Measurements from ENCODE around the gene ACP6.
"Not testable (repeated sequence)": the region's sequence is repeated elsewhere in the genome, so short reads cannot be mapped to it uniquely, and the experiment has no call there.

ACP6 gene
- 7.7 to 22.9 reads per million in 2 donors for total RNA-seq

DNA sequence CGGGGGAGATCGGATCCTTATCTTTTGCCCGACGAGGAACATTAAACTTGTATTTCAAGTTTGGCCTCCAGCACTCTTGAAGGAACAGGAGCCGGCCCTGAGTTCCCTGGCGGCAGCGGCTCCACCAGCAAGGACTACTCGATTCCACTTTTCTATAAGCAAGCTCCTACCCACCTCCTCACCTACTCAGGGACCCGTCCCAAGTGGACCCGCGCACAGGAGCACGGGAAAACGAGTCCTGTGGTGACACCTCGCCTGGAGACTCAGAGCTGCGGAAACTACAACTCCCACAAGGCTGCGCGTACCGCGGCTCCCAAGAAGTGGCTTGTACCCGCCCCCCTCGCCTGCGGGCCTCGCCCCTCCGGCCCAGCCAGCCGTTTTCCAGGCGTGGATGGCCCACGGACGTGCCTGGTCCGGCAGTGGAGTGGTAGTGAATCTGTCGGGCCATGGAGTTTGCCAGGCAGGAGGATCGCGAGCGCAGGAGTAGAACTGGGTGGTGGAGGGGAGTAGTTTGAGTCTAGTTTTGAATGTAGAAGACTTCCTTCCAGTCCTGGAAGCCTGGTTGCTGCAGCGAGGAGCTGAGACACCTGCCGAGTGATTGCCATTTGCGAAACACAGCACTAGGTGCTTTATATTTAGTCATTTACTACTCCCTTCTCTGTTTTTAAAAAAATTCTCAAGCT is at the start of gene ACP6:
Gene ACP6, minus strand, starts transcription at position 206 of the 683 bp plus-strand sequence. CDS start 476 bp downstream, outside the sequence.
- peak; percentile 74 for DNase-seq

DNA sequence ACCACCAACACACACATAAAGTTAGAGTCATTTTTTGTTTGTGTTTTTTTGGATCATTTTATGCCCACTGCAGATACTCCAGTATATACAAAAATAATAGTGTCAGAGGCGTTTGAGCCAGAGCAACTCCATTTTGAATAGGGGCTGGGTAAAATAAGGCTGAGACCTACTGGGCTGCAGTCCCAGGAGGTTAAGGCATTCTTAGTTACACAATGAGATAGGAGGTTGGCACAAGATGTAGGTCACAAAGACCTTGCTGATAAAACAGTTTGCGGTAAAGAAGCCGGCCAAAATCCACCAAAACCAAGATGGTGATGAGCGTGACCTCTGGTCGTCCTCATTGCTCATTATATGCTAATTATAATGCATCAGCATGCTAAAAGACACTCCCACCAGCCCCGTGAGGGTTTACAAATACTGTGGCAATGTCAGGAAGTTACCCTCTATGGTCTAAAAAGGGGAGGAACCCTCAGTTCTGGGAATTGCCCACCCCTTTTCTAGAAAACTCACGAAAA is 49.4 kb upstream of the ACP6 start:
- no peak for DNase-seq

- no peak for DNase-seq
Observed at GRCh38 chr1:147719029-147719698, 48.8 kb upstream of the ACP6 start.

DNA sequence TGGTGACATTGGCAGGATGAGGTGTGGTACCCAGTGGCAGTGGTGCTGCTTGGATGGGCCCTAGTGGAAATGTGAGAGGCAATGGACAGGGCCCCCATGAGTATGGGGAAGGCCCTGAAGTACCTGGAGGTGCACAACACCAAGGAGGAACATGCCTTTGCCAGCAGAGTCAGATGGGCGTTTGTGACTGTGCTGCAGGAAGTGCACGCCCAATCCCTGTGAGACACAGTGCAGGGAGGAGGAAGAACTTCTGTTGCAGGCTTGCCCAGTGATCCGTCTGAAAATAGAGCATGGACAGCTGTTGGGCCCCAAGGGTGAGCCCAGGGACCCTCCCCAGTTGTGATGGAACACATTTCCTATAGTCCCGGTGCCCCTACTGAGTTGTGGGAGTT is 47.4 kb upstream of the ACP6 start:
- DNase-seq = no peak

DNA sequence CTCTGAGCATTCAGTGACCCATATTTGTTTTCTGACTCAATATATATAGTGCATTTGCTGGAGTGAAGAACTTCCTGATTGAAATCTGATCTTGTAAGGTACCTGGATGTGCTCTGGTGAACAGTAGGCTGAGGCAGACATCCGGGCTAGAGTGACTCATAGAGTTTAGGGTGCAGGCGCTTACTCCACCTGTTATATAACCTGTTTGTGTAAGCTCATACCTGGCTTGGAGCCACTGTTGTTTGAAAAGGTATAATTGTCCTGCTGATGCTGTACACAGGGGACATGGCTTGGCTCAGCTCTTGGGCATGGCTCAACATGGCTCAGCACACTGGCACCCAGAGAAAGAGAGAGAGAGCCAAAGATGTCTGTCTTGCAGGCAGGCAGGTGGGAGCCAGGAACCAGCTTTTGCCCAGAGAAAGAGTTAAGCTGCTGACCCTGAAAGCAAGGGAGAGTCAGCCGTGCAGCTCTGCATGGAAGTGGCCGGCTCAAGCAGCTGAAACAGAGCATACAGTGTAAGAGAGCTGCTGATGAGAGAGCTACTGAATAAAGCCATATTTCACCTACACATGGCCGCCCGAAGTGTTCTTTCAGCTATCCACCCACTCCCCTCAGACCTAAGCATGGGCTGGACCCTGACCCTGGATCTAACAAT is 46.9 kb upstream of the ACP6 start:
- no peak for DNase-seq

- no peak for DNase-seq
Observed at GRCh38 chr1:147712605-147713004, 42.3 kb upstream of the ACP6 start.

- DNase-seq = peak; percentile 44
Observed at GRCh38 chr1:147700042-147701006, 30.0 kb upstream of the ACP6 start.

DNA sequence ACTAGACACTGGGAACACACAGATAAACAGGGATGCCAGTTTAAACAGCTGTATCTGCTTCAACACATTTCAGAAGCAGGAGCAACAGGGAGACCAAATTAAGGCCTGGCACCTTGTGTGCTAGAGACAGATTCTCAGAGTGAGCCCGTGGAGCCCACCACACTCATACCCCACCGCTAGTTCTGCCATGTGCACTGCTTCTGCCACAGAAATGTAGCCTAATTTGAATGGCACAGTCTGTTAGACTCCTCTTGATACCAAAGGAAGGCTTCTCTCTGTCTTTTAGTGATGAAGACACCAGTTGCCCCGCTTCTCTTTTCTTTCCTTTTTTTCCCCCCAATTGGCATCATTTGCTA is 29.3 kb upstream of the ACP6 start:
- no peak for DNase-seq

- DNase-seq = no peak
Observed at GRCh38 chr1:147683163-147683763, 12.9 kb upstream of the ACP6 start.

GRCh38 chr1:147680608-147681235 is 10.4 kb upstream of the ACP6 start:
- DNase-seq = not testable (repeated sequence)

GRCh38 chr1:147677681-147678080 is 7.4 kb upstream of the ACP6 start:
- DNase-seq = not testable (repeated sequence)

GRCh38 chr1:147676311-147677085 is 6.2 kb upstream of the ACP6 start:
- DNase-seq = no peak

GRCh38 chr1:147673816-147674215 is 3.5 kb upstream of the ACP6 start:
- no peak for DNase-seq

- no peak for DNase-seq
Observed at GRCh38 chr1:147673406-147673805, 3.1 kb upstream of the ACP6 start.

DNA sequence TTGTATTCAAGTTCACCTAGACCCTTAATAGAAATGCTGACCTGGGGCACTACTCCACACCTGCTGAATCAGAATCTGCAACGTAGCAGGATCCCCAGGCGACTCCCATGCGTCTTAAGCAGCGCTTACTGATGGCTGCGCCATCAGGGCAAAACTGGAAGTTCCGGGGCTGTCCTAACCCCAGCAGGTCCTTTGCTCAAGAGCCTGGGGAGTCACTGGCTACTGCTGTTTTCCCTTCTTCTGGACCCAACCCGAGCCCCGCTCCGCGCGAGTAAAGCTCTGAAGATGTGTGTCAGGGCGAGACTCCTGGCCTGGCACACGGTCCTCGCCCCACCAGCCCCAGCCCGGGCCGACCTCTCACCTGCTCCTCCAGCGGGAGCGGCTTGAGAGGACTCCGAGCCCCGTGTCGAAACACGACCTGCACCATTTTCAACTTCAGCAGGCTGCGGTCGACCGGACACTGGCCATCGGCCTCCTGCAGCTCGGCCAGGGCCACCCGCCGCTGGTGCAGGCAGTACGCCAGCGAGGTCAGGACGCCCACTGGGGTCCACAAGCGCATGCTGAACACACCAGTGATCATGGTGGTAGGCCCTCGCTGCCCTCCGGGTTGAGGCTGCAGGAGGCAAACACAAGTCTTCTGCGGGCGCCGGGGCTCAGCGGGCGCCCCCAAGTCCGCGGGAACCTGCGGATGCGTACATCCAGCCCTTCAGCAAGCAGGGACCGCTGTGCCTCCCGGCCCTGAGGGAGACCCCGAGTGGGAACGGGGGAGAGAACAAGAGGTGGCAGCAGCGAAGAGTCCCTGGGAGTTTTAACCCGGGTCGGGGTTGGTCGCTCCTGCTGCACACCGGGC is 630 bp downstream of the ACP6 start:
- peak; percentile 16 for DNase-seq

DNA sequence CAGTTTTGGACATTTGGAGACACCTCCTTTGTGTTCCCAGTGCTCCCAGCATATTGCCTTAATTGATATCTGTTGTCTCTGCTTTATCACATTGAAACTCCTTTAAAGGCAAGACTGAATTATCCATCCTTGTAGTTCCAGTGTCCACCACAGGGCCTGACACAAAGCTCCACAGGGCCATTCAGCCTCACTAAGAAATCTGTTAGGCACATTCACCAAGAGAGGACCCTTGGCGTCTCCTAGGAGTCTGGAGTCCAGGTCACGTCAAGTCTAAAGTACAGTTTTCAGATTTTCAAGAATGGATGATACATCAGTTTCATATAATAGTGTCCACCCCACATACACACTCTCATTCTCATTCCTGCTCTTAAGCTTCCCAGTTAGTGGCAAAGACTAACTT is 4.8 kb downstream of the ACP6 start:
- DNase-seq = no peak

GRCh38 chr1:147664206-147664605 is 6.1 kb downstream of the ACP6 start:
- no peak for DNase-seq

DNA sequence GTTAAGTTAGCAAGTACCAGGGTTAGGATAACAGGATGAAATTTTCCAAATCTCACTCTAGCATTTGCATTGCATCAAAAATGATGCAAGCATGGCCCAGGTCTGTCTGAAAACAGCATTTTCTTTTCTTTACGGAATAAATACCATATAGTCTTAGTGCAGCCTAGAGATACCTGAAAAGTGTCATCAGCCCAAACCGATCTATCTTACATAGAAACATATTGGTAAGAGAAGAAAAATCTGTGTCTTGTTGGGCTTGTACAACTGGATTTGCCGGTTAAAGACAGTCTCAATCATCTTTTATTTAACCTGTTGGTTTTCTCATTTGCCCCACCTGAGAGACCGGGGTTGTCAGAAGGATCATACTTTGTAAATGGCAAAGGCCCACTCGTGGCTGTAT is 15.8 kb downstream of the ACP6 start:
- DNase-seq = no peak

GRCh38 chr1:147652306-147652705 is 18.0 kb downstream of the ACP6 start:
- DNase-seq = no peak

- DNase-seq = no peak
Observed at GRCh38 chr1:147651466-147651865, 18.9 kb downstream of the ACP6 start.
